ENCODE results near the gene FOCAD. TPM values are rescaled to one million over a fixed set of nuclear protein-coding genes. Genes with fewer than 3 reads are reported as not detected.

The FOCAD gene
- total RNA-seq, 2 experiments from 2014 or later: 13.8 to 18.5 TPM

GRCh38 chr9:20734275-20734674, 50.2 kb downstream of the FOCAD start:
- Histone ChIP-seq H3K79me2 (ENCODE audit: insufficient read depth, low read depth, low read length) (no peaks in the 10 kb centered on the region), H3K36me3 (ENCODE audit: insufficient read depth, low read length) (no peaks in the 10 kb centered on the region), H3K9me2 (ENCODE audit: insufficient read depth, low read length) (no peaks in the 10 kb centered on the region), H3K4me3 (ENCODE audit: low read depth, low read length, poor library complexity, severe bottlenecking) (no peak overlapping the region), H2AFZ (ENCODE audit: low read length) (no peak overlapping the region), H3K9me3 (ENCODE audit: low read length) (no peaks in the 10 kb centered on the region), H4K20me1 (ENCODE audit: insufficient read depth, low read length) (no peaks in the 10 kb centered on the region), H3K27ac (ENCODE audit: low read depth, low read length, poor library complexity, severe bottlenecking) (no peak overlapping the region), H3K4me2 (ENCODE audit: low read length) (no peak overlapping the region), H3K4me1 (ENCODE audit: insufficient read depth, low read length, poor library complexity, severe bottlenecking) (no peaks in the 10 kb centered on the region)
- no TSS peak for BruUV-seq (replicated peaks)
- no peak for DNase-seq (ENCODE audit: low spot score)
- intact Hi-C loops (cut with micrococcal nuclease; ENCODE audit: unreplicated experiment): no loop called here
- POLR2A ChIA-PET: no interaction called here
- TF ChIP-seq EZH2phosphoT487 (IDR thresholded peaks at IDR 0.05; ENCODE audit: borderline replicate concordance, low read depth, low read length) (no peak), CTCF (conservative IDR thresholded peaks at IDR 0.05; ENCODE audit: low read length) (no peak)
- CTCF ChIA-PET (ENCODE audit: unreplicated experiment): no interaction called here

GRCh38 chr9:20740304-20740703, 56.2 kb downstream of the FOCAD start:
- no peak for DNase-seq (ENCODE audit: low spot score)
- H4K20me1 ChIP-seq (ENCODE audit: insufficient read depth, low read length): no peaks in the 10 kb centered on the region
- ChIA-PET POLR2A (no interaction called here), CTCF (ENCODE audit: unreplicated experiment) (no interaction called here)
- no peak overlapping the region for H3K4me2 ChIP-seq (ENCODE audit: low read length)
- H3K9me2 ChIP-seq (ENCODE audit: insufficient read depth, low read length): no peaks in the 10 kb centered on the region
- intact Hi-C loops (cut with micrococcal nuclease; ENCODE audit: unreplicated experiment): no loop called here
- H3K9me3 ChIP-seq (ENCODE audit: low read length): no peaks in the 10 kb centered on the region
- no peak for TF ChIP-seq EZH2phosphoT487 (IDR thresholded peaks at IDR 0.05; ENCODE audit: borderline replicate concordance, low read depth, low read length)
- TF ChIP-seq CTCF (conservative IDR thresholded peaks at IDR 0.05; ENCODE audit: low read length): no peak
- no peak overlapping the region for H3K27ac ChIP-seq (ENCODE audit: low read depth, low read length, poor library complexity, severe bottlenecking)
- no peaks in the 10 kb centered on the region for H3K79me2 ChIP-seq (ENCODE audit: insufficient read depth, low read depth, low read length)
- no peak overlapping the region for H3K4me3 ChIP-seq (ENCODE audit: low read depth, low read length, poor library complexity, severe bottlenecking)
- H2AFZ ChIP-seq (ENCODE audit: low read length): no peak overlapping the region
- no peaks in the 10 kb centered on the region for H3K4me1 ChIP-seq (ENCODE audit: insufficient read depth, low read length, poor library complexity, severe bottlenecking)
- no TSS peak for BruUV-seq (replicated peaks)
- no peaks in the 10 kb centered on the region for H3K36me3 ChIP-seq (ENCODE audit: insufficient read depth, low read length)

GRCh38 chr9:20740929-20741582, 57.0 kb downstream of the FOCAD start:
- intact Hi-C loops (cut with micrococcal nuclease; ENCODE audit: unreplicated experiment): no loop called here
- POLR2A ChIA-PET: no interaction called here
- Histone ChIP-seq H3K79me2 (ENCODE audit: insufficient read depth, low read depth, low read length) (no peaks in the 10 kb centered on the region), H3K27ac (ENCODE audit: low read depth, low read length, poor library complexity, severe bottlenecking) (no peak overlapping the region), H2AFZ (ENCODE audit: low read length) (no peak overlapping the region), H4K20me1 (ENCODE audit: insufficient read depth, low read length) (no peaks in the 10 kb centered on the region), H3K9me2 (ENCODE audit: insufficient read depth, low read length) (no peaks in the 10 kb centered on the region), H3K4me3 (ENCODE audit: low read depth, low read length, poor library complexity, severe bottlenecking) (no peak overlapping the region), H3K4me2 (ENCODE audit: low read length) (no peak overlapping the region), H3K4me1 (ENCODE audit: insufficient read depth, low read length, poor library complexity, severe bottlenecking) (no peaks in the 10 kb centered on the region), H3K9me3 (ENCODE audit: low read length) (no peaks in the 10 kb centered on the region), H3K36me3 (ENCODE audit: insufficient read depth, low read length) (no peaks in the 10 kb centered on the region)
- no peak for DNase-seq (ENCODE audit: low spot score)
- BruUV-seq (replicated peaks): no TSS peak
- CTCF ChIA-PET (ENCODE audit: unreplicated experiment): no interaction called here
- TF ChIP-seq CTCF (conservative IDR thresholded peaks at IDR 0.05; ENCODE audit: low read length) (no peak), EZH2phosphoT487 (IDR thresholded peaks at IDR 0.05; ENCODE audit: borderline replicate concordance, low read depth, low read length) (no peak)
